Activated gamma-delta T cell (primary cell): ENCODE results near the gene ZBTB7C.

Source experiments
- DNase-seq: peaks from one replicate; lab custom pipeline; 2025; lab: John Stamatoyannopoulos, UW

Gene ZBTB7C

DNA sequence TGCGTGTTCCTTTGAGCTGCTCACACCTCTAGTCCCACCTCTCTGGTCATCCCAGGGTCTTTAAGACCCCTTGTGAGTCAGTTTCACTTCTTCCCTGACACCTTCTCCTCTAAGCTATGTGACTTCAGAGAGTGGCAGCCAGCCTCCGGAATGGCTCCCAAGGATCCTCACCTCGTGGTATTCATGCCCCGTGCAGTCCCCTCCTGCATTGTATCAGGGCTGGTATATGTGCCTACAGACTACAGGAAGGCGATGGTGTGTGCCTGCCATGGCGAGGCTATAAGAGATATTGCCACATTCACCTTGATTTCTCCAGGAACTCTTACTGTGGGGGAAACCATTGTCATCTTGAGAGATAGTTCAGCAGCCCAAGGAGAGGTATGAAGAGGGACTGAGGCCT, 350.7 kb downstream of the ZBTB7C start:
- no peak for DNase-seq

DNA sequence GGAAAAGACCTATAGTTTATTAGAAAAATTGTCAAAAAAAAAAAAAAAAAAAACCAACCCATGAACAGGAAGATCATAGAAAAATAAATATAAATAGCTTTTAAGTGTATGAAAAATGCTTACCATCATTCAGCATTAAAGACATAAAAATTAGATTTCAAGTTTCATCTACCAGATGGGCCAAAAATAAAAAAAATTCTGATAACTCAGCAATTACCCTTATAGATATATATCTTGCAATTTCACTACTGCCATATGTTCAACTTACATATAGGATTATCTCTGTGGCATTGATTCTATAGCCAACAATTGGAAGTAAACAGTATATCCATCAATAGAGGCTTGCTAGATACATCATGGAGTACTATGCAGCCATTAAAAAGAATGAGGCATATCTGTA, 352.2 kb downstream of the ZBTB7C start:
- DNase-seq = no peak

- no peak for DNase-seq
Measured at GRCh38 chr18:48055351-48055750, 353.8 kb downstream of the ZBTB7C start.

GRCh38 chr18:48053881-48054816, 355.0 kb downstream of the ZBTB7C start:
- DNase-seq = no peak

- DNase-seq = no peak
Measured at GRCh38 chr18:48052842-48053241, 356.3 kb downstream of the ZBTB7C start.

DNA sequence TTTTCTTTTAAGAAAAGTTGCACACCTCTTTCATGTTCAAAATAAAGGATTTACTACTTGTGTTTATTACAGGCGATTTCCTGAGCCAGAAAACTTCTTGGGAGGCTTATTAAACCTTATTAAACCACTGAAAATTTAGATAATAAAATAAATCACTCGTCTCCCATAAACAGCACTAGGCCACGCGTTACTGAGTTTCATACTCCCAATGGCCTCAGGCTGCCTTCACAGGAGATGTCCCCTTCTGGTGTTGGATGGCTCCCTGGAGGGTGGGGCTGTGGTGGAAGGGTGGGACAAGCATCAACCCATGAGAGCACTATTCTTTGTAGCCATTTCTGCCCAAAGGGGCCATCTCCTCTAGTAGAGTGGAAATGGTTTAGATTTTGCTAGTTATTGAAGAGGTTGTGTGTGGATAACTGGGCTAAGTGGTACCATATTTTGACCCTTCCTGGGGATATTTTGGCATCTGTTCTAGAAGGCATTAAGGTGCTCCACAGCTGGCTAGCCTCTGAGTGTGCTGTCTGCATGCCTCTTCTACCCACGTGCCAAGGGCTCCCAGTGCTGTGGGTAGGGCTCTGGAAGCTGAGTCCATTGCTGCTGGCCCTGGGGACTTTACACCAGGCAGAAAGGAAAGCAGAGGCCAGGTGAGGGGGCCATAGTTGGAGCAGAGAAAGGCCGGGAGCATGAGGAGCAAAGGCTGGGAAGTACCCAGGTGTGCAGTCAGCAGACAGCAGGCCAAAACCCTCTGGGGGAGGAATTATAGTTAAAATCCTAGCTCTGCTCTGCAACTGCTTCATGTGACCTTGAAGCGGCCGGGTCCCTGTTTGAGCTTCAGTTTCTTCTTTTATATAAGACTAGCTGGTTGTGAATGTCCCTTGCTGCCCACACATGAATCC, 357.0 kb downstream of the ZBTB7C start:
- DNase-seq = no peak

- no peak for DNase-seq
Measured at GRCh38 chr18:48050176-48050575, 359.0 kb downstream of the ZBTB7C start.

- no peak for DNase-seq
Measured at GRCh38 chr18:48049757-48050156, 359.4 kb downstream of the ZBTB7C start.

- no peak for DNase-seq
Measured at GRCh38 chr18:48048251-48048650, 360.9 kb downstream of the ZBTB7C start.

GRCh38 chr18:48046843-48047242, 362.3 kb downstream of the ZBTB7C start:
- DNase-seq = no peak

DNA sequence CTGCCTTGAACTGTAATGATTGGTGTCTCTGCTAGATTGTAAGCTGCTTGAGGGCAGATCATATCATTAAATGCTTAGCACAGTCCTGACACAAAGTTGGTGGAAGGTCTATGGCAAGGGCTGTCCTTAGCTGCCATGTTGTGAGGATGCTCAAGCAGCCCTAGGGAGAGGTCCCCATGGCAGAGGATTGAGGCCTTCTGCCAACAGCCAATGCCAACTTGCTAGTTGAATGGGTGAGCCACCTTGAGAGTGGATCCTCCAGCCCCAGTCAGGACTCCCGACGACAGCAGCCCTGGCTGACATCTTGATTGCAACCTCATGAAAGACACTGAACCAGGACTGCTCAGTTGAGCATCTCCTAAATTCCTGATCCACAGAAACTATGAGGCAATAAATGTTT, 363.4 kb downstream of the ZBTB7C start:
- DNase-seq = no peak

DNA sequence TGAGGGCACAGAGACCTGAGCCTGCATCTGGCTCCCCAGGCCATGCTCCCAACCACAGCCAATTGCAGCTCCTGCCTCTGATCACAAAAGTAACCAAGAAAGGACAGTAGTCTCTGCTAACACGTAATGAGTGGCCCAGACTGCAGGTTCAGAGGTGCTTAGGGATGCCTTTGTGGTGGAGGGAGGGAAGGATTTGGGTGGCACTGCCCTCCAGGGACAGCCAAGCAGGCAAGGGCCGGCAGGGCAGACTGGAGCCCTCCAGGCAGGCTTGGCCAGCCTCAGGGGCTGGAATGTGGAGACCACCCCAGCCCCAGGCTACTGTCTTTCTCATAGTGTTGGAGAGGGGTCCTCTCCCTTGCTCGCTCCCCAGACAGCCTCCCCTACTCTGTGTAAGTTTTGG, 364.2 kb downstream of the ZBTB7C start:
- no peak for DNase-seq

DNA sequence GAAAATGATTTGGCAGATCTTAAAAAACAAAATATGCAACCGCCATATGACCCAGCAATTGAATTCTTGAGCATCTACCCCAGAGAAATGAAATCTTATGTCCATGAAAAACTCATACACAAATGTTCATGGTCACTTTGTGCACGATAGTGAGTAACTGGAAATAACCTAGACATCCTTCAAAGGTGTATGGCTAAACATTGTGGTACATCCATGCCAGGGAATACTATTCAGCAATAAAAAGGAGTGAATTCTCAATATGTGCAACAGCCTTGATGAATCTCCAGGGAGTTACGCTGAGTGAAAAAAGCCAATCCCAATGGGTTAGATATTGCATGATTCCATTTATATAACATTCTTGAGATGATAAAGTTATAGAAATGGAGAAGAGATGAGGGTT, 366.0 kb downstream of the ZBTB7C start:
- DNase-seq = no peak

DNA sequence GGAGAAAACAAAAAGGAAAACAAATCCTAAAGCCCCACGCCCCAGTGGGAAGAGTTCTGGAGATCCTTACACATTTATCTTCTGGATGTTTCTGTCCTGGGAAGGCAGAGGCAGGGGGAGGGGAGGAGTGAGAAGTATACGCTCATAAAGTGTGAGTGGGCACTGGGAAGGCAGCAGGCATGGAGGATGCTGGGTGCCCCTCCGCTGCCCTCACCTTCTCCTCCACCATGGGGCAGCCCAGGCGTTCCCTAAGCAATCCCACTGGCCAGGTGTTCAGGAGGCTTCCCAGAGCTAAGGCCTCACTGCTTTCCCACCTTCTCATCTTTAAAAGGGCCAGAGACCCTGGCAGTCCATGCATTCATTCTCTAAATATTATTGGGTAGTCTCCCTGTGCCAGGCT, 366.8 kb downstream of the ZBTB7C start:
- no peak for DNase-seq

- no peak for DNase-seq
Measured at GRCh38 chr18:48040457-48041110, 368.6 kb downstream of the ZBTB7C start.

GRCh38 chr18:48039769-48040215, 369.4 kb downstream of the ZBTB7C start:
- no peak for DNase-seq

DNA sequence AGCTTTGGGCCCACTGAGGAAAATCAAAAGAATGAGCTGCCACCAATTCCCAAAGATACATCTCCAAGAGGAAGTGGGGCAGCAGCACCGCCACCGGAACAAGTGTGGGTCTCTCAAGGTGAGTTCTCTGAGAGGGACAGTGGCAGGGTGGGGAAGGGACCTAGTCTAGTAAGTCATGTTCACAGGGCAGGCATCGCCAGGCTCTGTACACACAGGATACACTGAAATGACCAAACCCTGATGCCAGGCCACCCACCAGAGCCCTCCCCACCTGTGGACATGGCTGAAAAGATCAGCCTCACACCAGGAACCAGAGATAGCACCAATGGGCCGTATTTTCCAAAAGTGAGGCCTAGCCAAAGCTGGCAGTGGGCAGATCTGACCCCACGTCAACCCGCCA, 370.5 kb downstream of the ZBTB7C start:
- DNase-seq = no peak

DNA sequence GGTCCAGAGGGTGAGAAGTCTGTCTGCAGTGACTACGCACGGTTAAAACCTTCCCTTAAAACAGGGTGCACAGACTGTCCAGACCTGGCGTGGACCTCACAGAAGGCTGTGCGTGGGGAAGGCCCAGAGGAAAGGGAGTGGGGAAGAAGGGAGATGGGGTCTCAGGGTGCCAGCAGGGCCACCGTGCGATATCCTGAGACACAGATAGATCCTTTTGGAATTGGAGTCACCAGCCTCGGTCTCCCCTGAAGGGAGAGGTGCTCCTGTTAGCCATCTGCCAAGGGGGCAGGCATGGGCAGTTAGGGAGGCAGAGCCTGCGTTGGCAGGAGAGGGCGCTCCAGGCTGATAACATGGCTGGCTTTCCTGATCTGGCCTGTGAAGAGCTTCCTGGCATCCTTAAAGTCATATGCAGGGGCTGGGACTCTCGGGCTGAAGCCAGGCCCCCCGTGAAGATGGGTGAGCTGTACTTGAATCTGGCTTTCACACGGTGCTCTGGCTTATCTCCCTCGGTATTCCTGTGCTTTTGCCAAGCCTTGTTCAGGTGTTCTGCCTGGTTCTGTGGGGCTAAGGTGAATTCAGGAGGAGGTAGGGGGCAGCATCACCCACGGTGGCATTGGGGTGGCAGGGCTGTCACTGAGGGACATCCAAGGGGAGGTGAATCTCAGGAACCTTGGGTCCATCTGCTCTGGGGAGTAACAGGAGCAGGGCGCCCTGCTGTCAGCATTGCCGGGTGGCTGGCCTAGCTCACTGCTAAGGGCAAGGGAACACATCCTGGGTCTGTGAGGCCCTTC, 371.5 kb downstream of the ZBTB7C start:
- DNase-seq = no peak

- DNase-seq = no peak
Measured at GRCh38 chr18:48036641-48037421, 372.4 kb downstream of the ZBTB7C start.

DNA sequence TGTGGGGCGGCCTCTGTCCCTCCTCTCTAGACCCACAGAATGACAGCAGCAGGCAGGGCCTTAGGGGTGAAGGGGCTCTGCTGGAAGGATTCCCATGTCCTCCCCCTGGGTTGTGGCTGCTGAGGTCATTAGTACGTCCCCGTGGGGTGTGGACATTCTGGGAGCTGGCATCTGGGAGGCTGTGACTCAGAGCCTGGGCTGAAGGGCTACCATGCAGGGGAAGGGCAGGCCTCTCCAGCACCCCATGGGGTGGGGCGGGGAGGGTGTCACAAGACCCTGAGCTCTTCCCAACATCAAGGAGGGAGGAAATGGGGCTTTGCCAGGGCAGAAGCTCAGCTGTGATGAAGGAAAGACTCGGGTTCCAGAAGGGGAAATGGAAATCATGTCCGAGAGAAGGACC, 373.0 kb downstream of the ZBTB7C start:
- DNase-seq = no peak

DNA sequence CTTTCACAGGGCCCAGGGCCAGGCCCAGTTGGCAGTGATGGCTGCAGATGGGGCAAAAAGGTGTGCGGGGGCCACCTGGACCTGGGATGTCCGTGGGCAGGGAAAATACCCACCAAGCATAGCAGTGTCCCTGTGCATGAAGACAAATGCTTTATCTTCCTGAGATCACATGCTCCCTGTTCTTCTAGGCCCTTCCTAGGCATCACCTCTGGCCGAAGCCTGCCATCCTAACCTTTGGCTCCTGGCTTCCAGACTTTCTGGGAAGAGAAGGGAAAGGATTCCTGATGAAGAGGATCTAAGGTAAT, 373.7 kb downstream of the ZBTB7C start:
- DNase-seq = no peak
